ENCODE measurements around the gene ACVR1. TPM values are rescaled to one million over a fixed set of nuclear protein-coding genes. Genes with fewer than 3 reads are reported as not detected.

ACVR1 gene
- total RNA-seq, 2 experiments from 2014 or later: 8.3 to 10.1 TPM

- no peak for TF ChIP-seq CTCF (IDR thresholded peaks at IDR 0.05)
- Mint-ChIP-seq H3K4me1 (ENCODE audit: low read depth) (no peaks in the 10 kb centered on the region), H3K27me3 (no peaks in the 10 kb centered on the region), H3K27ac (no peak overlapping the region), H3K36me3 (ENCODE audit: low read depth) (no peaks in the 10 kb centered on the region), H3K9me3 (no peaks in the 10 kb centered on the region), H3K4me3 (no peak overlapping the region)
- intact Hi-C loops (cut with micrococcal nuclease): no loop called here
- ATAC-seq (no peak), DNase-seq (no peak)
- CTCF ChIA-PET: no interaction called here
- POLR2A ChIA-PET: no interaction called here
Measured at GRCh38 chr2:157691695-157692094, 184.4 kb downstream of the ACVR1 start.

- no peak for DNase-seq
- Mint-ChIP-seq H3K36me3 (ENCODE audit: low read depth) (no peaks in the 10 kb centered on the region), H3K4me1 (ENCODE audit: low read depth) (no peaks in the 10 kb centered on the region), H3K27ac (no peak overlapping the region), H3K9me3 (no peaks in the 10 kb centered on the region), H3K27me3 (peaks cover under 1% of the 10 kb centered on the region), H3K4me3 (no peak overlapping the region)
- no peak for TF ChIP-seq CTCF (IDR thresholded peaks at IDR 0.05)
- ChIA-PET POLR2A (no interaction called here), CTCF (no interaction called here)
- no peak for ATAC-seq
- intact Hi-C loops (cut with micrococcal nuclease): no loop called here
Measured at GRCh38 chr2:157691131-157691530, 185.0 kb downstream of the ACVR1 start.

Other genes with a start within 250 kb of the ACVR1 start
- 1 to 10 TPM; 1.7 to 2.2 TPM for gene ACVR1C, start 247.5 kb downstream of the ACVR1 start, total RNA-seq
- not detected for gene UPP2, start 225.5 kb upstream of the ACVR1 start, total RNA-seq